Left ventricle myocardium superior (tissue), 1 donor: ENCODE results near the gene GDF15. TPM values are rescaled to one million over a fixed set of nuclear protein-coding genes. Genes with fewer than 3 reads are reported as not detected.
A peak's percentile ranks its signal among the peaks of the same experiment; 100 is the strongest.

Experiments
- ATAC-seq: fragments of 200-7000 bp; cut with Tn5 transposase; one replicate; pipeline ENCODE4 v1.9.1; 2020; ENCODE audit warnings: mild to moderate bottlenecking, moderate library complexity
- DNase-seq: peaks from one replicate; pipeline ENCODE4 v3.0.0-alpha.2; 2020
- intact Hi-C: fragments of 100-400 bp; cut with micrococcal nuclease; formaldehyde crosslinking; loops from one replicate; pipeline ENCODE4 v1.11.0; 2022
- microRNA-seq: library from miRNA; unstranded; fragments of <30 nt; microRNA quantifications from one replicate; pipeline ENCODE4 v1.2.0, GENCODE V29; 2020; ENCODE audit warnings: borderline number of aligned reads
- total RNA-seq: library from RNA; stranded (reverse); fragmentation: NEBNext Ultra II Directional; extraction: Animal tissue kit (Norgen Biotek cat#: 25700); gene quantifications from one replicate; pipeline ENCODE4 v1.2.1, GENCODE V29; 2021
- donor health status: DM: no; HTN: yes; CAD: no; lungs with severe emphysema.

GDF15 gene
- total RNA-seq, 1 donor from 2014 or later = 0.27 TPM

- DNase-seq = no peak
- ATAC-seq = no peak
- intact Hi-C loops = no loop called here
Measured at GRCh38 chr19:18435842-18436670, 50.1 kb downstream of the GDF15 start.

GRCh38 chr19:18436671-18437490 is 50.9 kb downstream of the GDF15 start:
- peak; percentile 57 for ATAC-seq
- intact Hi-C loops = no loop called here
- peak; percentile 83 for DNase-seq

GRCh38 chr19:18437491-18438330 is 51.8 kb downstream of the GDF15 start, which contains the start of gene ISYNA1:
TSS of gene ISYNA1 (minus strand) at chr19:18438133. CDS start at chr19:18437979, 154 bp downstream.
- peak; percentile 61 for ATAC-seq
- intact Hi-C loops = no loop called here
- DNase-seq = peak; percentile 73

DNA sequence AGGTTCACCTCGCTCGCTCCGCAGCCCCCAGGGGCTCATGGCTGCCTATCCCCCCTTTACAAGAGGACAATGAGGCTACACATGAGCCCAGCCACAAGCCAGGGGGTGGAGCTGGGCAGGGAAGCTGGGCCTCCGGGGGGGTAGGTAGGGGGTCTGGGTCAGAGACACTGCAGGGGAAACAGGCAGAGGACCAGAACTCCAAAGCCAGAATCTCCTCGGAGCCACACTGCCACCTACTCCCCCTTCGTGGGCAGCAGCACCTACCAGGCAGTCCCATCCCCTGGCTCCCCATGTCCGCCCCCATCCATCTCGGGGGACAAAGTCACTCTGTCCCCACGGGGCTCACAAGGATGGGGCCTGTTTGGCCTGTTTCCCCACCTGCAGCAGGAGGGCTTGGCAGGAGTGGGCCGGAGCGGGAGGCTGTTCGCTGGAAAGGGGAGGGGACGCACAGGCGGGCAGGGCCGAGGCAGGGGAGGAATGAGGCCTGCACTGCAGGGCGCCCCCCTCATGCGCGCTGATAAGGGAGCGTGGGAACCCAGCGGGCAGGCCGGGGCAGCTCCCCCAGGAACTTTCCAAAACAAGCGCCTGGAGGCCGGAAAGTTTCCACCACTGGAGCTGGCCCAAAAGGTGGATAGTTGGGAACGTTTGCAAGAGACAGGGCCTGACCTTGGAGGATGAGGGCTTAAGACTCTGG is 52.5 kb downstream of the GDF15 start:
- ATAC-seq (peak; percentile 22), DNase-seq (peak; percentile 74)
- intact Hi-C loops = no loop called here

Small RNAs within 50 kb of the gene (microRNA-seq; reads per million reads assigned to microRNA genes)
- not detected for gene MIR3189

Other genes with a start within 250 kb of the GDF15 start
- gene PIK3R2, start 233.0 kb upstream of the GDF15 start, total RNA-seq = 29.6 TPM
- 20.6 TPM for gene IFI30, start 212.3 kb upstream of the GDF15 start, total RNA-seq
- gene MPV17L2, start 192.9 kb upstream of the GDF15 start, total RNA-seq = 9.0 TPM
- 35.5 TPM for gene RAB3A, start 182.1 kb upstream of the GDF15 start, total RNA-seq
- gene PDE4C, start 159.7 kb upstream of the GDF15 start, total RNA-seq = 1.2 TPM
- gene IQCN, start 111.7 kb upstream of the GDF15 start, total RNA-seq = 0.57 TPM
- 89.2 TPM for gene JUND, start 104.5 kb upstream of the GDF15 start, total RNA-seq
- 98.0 TPM for gene LSM4, start 63.1 kb upstream of the GDF15 start, total RNA-seq
- 41.2 TPM for gene PGPEP1, start 45.6 kb upstream of the GDF15 start, total RNA-seq
- 2.9 TPM for gene LRRC25, start 11.5 kb downstream of the GDF15 start, total RNA-seq
- 36.4 TPM for gene SSBP4, start 33.2 kb downstream of the GDF15 start, total RNA-seq
- gene ISYNA1, start 52.0 kb downstream of the GDF15 start, total RNA-seq = 24.4 TPM
- gene ELL, start 135.9 kb downstream of the GDF15 start, total RNA-seq = 9.3 TPM
- gene FKBP8, start 157.4 kb downstream of the GDF15 start, total RNA-seq = 181 TPM
- 43.9 TPM for gene KXD1, start 171.7 kb downstream of the GDF15 start, total RNA-seq
- 725 TPM for gene UBA52, start 185.7 kb downstream of the GDF15 start, total RNA-seq
- 75.8 TPM for gene REX1BD, start 202.6 kb downstream of the GDF15 start, total RNA-seq
- 21.4 TPM for gene CRLF1, start 220.6 kb downstream of the GDF15 start, total RNA-seq
- 1.5 TPM for gene TMEM59L, start 226.7 kb downstream of the GDF15 start, total RNA-seq